ENCODE data around the gene TMEM41B.

- no peak for TF ChIP-seq CTCF (IDR thresholded peaks at IDR 0.05)
- no peak for TF ChIP-seq POLR2A (IDR thresholded peaks at IDR 0.05)
These were observed 12.7 kb downstream of the TMEM41B start for GRCh38 chr11:9301720-9302119.
